ENCODE data around the gene BAD. TPM values are rescaled to one million over a fixed set of nuclear protein-coding genes. Genes with fewer than 3 reads are reported as not detected.

The BAD gene
- total and polyA plus RNA-seq, 2 of the 13 experiments (the other 11 are each of a cell fraction or from before 2014, with no cell fraction given) = 17.9 to 28.5 TPM

DNA sequence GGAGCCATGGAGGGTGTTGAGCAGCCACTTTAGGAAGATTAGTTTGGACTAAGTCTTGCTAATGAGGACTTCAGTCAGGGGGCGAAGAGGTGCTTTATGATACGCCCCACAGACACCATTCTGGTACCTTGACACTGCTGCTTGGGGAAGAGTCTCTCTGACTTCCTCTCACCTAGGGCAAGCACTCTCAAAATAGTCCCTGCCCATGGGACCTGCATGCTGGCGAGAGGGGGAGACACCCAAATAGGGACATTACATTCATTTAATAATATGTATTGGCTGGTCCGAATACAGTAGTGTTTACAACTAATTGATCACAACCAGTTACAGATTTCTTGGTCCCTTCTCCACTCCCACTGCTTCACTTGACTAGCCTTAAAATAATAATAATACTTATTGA is 11.3 kb upstream of the BAD start (continued):
- no peak for TF ChIP-seq ZNF142 (CRISPR knock-in tag; IDR thresholded peaks at IDR 0.05)
- no peak for TF ChIP-seq ZSCAN12 (CRISPR knock-in tag; IDR thresholded peaks at IDR 0.05)
- TF ChIP-seq ZNF232 (CRISPR knock-in tag; IDR thresholded peaks at IDR 0.05; ENCODE audit: borderline replicate concordance) = no peak
- TF ChIP-seq HOXA5 (CRISPR knock-in tag; IDR thresholded peaks at IDR 0.05) = no peak

DNA sequence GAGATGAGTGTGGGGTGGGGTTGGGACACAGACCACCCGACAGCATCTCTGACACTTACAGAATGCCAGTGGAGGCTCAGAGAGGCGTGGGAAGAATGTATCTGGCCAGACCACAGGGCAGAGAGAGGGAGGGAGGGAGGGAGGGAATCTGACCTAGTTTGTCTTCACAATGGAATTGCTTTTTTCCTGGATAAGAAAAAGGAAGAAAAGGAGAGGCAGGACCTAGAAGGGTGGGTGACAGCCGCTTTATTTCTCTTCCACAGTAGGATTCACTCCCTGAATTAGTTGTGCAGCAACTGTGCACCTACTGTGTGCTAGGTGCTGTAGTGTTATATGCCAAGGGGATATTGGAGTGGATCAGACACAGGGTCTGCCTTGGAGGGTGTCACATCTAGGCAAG is 10.3 kb upstream of the BAD start:
- peaks cover 6% of the 10 kb centered on the region for H3K4me1 ChIP-seq (ENCODE audit: insufficient read depth, low read length)
- BruUV-seq (replicated peaks) = no TSS peak
- H2AFZ ChIP-seq (ENCODE audit: low read length) = no peak overlapping the region
- no peaks in the 10 kb centered on the region for H3K9me3 ChIP-seq (ENCODE audit: low read length)
- 0 out of 2 replicates have a peak, but pooled peaks cover 5% of the 10 kb centered on the region for H4K20me1 ChIP-seq (ENCODE audit: insufficient read depth, low read length)
- no peak overlapping the region for H3K4me2 ChIP-seq (ENCODE audit: low read depth, low read length)
- POLR2A ChIA-PET = no interaction called here
- H3K4me3 ChIP-seq (replicated peaks in 1 of 3; ENCODE audit: insufficient read depth in 1 of 3, low read depth in 2 of 3, low read length in 3 of 3) = no peak overlapping the region
- TF ChIP-seq ZKSCAN1 (IDR thresholded peaks at IDR 0.05; ENCODE audit: low read length) (peak; percentile 62; the same call in 1 of the 2 replicates), CBFB (CRISPR knock-in tag; IDR thresholded peaks at IDR 0.05) (no peak), ZNF496 (CRISPR knock-in tag; IDR thresholded peaks at IDR 0.05; ENCODE audit: insufficient replicate concordance) (no peak)
- in situ Hi-C loops (cut with HindIII; ENCODE audit: extremely low pct_ligation_motif_present, low pct_unique_long_range_greater_than_20kb) (no loop called here), intact Hi-C loops (cut with micrococcal nuclease; ENCODE audit: unreplicated experiment) (no loop called here)
- no peak overlapping the region for H3K9ac ChIP-seq (ENCODE audit: insufficient read depth, low read depth, low read length)
- no peaks in the 10 kb centered on the region for H3K79me2 ChIP-seq (ENCODE audit: insufficient read depth, low read length)
- ATAC-seq (no peak), DNase-seq (ENCODE audit: low spot score) (no peak), FAIRE-seq (no peak)
- H3K36me3 ChIP-seq (replicated peaks in 1 of 2; ENCODE audit: control insufficient read depth in 1 of 2, insufficient read depth in 2 of 2, low read length in 2 of 2) = no peaks in the 10 kb centered on the region
- WGBS (ENCODE audit: low lambda C conversion rate) = 23% methylated on average over 3 of the region's 3 CpGs
- CTCF ChIA-PET (ENCODE audit: low intra/inter-chr PET ratio, low total read pairs) = no interaction called here
- no peak overlapping the region for H3K27ac ChIP-seq (ENCODE audit: extremely low read length, insufficient read depth, low read length)
- H3K27me3 ChIP-seq (ENCODE audit: control insufficient read depth in 1 of 2, insufficient read depth in 2 of 2, low read length in 2 of 2) = peaks cover 39 to 92% of the 10 kb centered on the region in 2 experiments
